K562 (cell line): ENCODE data around the gene DENND5B.

Source experiments
- EGR1 ChIP-seq: fragments of 450-650 bp; conservative IDR thresholded peaks from 2 replicates; pipeline ENCODE4 v1.6.1; 2017; ENCODE audit warnings: mild to moderate bottlenecking
- HDAC1 ChIP-seq, 2 experiments: fragments of 450-650 bp; IDR thresholded peaks; 2 replicates each; pipeline ENCODE4 v1.6.1; 2016 to 2017; ENCODE audit warnings: inconsistent platforms in 1 of 2, mild to moderate bottlenecking in 1 of 2, moderate library complexity in 1 of 2
- RBM22 ChIP-seq: fragments of 200-400 bp; formaldehyde crosslinking; IDR thresholded peaks from 2 replicates; pipeline ENCODE4 v1.6.1; 2018; ENCODE audit warnings: low read length, low read depth; ENCODE audit not compliant: poor library complexity, severe bottlenecking
- TFE3 ChIP-seq: fragments of 450-650 bp; formaldehyde crosslinking; IDR thresholded peaks from 2 replicates; pipeline ENCODE4 v1.4.0; 2020; ENCODE audit warnings: mild to moderate bottlenecking, mixed read lengths
- ZFPM2 ChIP-seq: fragments of 250-450 bp; sonication (Bioruptor Pico); IDR thresholded peaks from 2 replicates; pipeline ENCODE4 v1.5.1; 2022; ENCODE audit warnings: mild to moderate bottlenecking
- ZNF408 ChIP-seq: fragments of 250-450 bp; sonication (Bioruptor Pico); IDR thresholded peaks from 2 replicates; pipeline ENCODE4 v1.4.0; 2020; ENCODE audit warnings: low read depth, mild to moderate bottlenecking, moderate library complexity
- ZNF609 ChIP-seq: sonication (generic); formaldehyde crosslinking; IDR thresholded peaks from 2 replicates; pipeline ENCODE4 v1.8.1; 2023; ENCODE audit warnings: missing genetic modification reagents, mild to moderate bottlenecking, borderline replicate concordance
- TF ChIP-seq, protein P1 (sequence below), 3 experiments: IDR thresholded peaks in 2 of 3; conservative IDR thresholded peaks in 1 of 3; 2 replicates each; pipeline ENCODE4 v1.5.1; 2011 to 2012; ENCODE audit warnings: low read length in 3 of 3, mild to moderate bottlenecking in 3 of 3, control low read depth in 2 of 3, improper control_type of control experiment in 1 of 3, inconsistent platforms in 1 of 3, low read depth in 1 of 3, mixed read lengths in 1 of 3, moderate library complexity in 1 of 3; ENCODE audit not compliant: insufficient read depth in 2 of 3

- no peak for TF ChIP-seq ZFPM2 (CRISPR knock-in tag)
- no peak for TF ChIP-seq ZNF408
- TF ChIP-seq EGR1: no peak
- TF ChIP-seq, protein P1, sequence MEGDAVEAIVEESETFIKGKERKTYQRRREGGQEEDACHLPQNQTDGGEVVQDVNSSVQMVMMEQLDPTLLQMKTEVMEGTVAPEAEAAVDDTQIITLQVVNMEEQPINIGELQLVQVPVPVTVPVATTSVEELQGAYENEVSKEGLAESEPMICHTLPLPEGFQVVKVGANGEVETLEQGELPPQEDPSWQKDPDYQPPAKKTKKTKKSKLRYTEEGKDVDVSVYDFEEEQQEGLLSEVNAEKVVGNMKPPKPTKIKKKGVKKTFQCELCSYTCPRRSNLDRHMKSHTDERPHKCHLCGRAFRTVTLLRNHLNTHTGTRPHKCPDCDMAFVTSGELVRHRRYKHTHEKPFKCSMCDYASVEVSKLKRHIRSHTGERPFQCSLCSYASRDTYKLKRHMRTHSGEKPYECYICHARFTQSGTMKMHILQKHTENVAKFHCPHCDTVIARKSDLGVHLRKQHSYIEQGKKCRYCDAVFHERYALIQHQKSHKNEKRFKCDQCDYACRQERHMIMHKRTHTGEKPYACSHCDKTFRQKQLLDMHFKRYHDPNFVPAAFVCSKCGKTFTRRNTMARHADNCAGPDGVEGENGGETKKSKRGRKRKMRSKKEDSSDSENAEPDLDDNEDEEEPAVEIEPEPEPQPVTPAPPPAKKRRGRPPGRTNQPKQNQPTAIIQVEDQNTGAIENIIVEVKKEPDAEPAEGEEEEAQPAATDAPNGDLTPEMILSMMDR (IDR thresholded peaks at IDR 0.05 in 2 of 3, conservative IDR thresholded peaks at IDR 0.05 in 1 of 3; ENCODE audit: insufficient read depth in 2 of 3, low read depth in 1 of 3, low read length in 3 of 3): no peak
- no peak for TF ChIP-seq TFE3
- TF ChIP-seq HDAC1 (IDR thresholded peaks at IDR 0.05): no peak
- TF ChIP-seq RBM22: no peak
- TF ChIP-seq ZNF609 (CRISPR knock-in tag): no peak
These were observed 235.2 kb downstream of the DENND5B start for GRCh38 chr12:31355747-31356107.
